GM12874 (cell line): ENCODE data around the gene CHRNA4.

Source experiments
- TF ChIP-seq, protein P1 (sequence below): IDR thresholded peaks from 2 replicates; pipeline ENCODE4 v1.5.1; 2011; ENCODE audit warnings: low read depth, mild to moderate bottlenecking, control low read depth, low read length, moderate library complexity; ENCODE audit not compliant: insufficient read depth

The CHRNA4 gene

DNA sequence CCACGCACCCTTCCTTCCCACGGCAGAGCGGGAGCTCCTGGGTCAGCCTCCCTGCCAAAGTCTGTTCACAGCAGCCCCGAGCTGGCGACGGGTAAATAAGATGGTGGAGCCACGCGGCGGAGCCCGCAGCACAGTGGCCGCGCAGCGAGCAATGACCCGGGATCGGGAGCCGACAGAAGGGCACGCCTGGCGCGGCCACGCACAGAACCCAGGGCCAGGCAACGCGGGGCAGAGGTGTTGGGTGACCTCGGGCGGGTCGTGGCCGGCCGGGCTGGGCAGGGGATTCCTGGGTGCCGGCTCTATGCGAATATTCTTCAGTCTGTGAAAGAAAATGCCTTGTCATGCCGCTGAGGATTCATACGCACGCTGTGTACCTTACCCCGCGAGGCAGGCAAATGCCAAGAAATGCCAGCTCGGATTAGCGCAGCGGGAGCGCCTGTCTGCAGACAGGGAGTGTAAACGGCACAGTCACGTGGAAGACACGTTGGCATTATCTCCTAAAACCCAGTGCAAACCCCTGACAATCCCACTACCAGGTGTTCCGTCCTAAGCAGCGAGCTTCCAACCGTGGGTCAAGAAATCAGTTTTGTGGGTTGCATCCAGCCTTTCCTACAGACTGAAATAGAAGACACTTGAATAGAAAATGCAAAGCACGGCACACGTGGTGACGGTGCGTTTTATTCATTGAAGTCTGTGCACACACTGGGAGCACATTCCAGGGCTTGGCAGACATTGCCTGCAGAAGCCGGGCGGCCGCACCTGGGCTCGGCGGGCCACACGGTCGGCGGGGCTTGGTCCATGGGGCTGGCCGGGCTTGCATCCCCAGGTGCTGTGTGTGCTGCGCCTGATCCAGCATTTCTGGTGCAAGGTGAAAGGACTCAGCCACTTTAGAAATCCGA is 18.3 kb downstream of the CHRNA4 start:
- TF ChIP-seq, protein P1, sequence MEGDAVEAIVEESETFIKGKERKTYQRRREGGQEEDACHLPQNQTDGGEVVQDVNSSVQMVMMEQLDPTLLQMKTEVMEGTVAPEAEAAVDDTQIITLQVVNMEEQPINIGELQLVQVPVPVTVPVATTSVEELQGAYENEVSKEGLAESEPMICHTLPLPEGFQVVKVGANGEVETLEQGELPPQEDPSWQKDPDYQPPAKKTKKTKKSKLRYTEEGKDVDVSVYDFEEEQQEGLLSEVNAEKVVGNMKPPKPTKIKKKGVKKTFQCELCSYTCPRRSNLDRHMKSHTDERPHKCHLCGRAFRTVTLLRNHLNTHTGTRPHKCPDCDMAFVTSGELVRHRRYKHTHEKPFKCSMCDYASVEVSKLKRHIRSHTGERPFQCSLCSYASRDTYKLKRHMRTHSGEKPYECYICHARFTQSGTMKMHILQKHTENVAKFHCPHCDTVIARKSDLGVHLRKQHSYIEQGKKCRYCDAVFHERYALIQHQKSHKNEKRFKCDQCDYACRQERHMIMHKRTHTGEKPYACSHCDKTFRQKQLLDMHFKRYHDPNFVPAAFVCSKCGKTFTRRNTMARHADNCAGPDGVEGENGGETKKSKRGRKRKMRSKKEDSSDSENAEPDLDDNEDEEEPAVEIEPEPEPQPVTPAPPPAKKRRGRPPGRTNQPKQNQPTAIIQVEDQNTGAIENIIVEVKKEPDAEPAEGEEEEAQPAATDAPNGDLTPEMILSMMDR: no peak

DNA sequence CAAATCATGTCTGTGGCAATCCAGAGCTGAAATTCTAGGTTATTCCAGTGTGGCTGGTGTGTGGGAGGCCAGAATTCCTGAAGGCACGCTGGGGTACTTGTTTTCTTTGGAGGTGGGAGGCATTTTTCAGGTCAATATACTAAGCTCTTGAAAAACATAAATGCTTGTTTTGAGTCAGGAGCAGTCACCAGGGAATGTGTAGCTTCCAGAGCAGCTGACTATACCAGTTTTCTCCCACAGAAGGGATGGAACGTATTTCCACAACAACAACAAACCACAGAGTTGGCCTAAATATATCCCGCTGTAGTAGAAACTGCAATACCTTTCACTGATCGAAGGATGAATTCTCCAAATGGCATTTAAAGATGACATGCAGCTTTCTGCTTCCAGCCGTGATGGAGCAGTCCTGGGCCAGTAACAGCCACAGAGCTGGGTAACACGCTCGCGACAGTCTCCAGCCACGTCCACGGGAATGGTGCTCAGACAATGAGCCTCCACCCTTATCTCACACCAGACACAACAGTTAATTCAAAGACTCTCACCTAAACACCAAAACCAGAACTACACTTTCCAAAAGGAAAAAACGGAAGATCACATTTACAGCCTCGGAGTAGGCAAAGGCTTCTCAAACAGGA is 23.2 kb downstream of the CHRNA4 start:
- TF ChIP-seq, protein P1: no peak

DNA sequence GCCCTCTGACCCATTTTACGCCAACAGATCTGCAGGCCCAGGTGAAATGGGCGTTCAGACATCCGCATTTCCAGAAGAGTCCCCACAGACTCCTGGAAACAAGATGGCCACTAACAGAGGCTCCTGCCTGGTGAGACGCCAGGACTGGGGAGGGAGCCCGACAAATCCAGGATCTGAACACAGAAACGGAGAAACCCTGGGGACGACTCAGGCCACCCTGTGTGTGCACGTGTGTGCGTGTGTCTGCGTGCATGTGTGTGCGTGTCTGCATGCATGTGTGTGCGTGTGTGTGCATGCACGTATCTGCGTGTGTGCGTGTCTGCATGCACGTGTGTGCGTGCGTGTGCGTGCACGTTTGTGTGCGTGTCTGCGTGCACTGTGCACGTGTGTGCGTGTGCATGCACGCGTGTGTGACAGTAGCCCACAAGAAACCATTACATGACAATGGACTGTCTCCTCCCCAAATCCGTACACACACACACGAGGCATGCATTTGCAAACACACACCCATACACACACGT is 24.9 kb downstream of the CHRNA4 start:
- TF ChIP-seq, protein P1: no peak

DNA sequence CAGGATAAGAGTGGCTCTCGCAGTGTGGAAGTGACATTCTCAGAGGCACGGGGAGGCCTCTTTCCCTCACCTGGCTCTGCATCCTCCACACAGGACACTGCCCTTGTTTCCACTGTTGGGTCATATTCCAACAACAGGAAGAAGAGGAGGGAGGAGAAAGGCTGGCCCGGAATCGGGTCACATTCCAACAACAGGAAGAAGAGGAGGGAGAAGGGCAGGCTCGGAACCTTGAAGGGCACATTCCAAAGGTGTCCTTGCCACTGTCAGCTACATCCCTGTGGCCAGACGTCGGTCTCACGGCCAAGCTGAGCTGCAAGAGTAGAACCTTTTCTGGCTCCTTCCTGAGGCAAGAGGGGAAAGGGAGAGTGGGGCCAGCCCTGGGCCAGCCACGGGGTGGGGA is 25.4 kb downstream of the CHRNA4 start:
- TF ChIP-seq, protein P1: no peak

DNA sequence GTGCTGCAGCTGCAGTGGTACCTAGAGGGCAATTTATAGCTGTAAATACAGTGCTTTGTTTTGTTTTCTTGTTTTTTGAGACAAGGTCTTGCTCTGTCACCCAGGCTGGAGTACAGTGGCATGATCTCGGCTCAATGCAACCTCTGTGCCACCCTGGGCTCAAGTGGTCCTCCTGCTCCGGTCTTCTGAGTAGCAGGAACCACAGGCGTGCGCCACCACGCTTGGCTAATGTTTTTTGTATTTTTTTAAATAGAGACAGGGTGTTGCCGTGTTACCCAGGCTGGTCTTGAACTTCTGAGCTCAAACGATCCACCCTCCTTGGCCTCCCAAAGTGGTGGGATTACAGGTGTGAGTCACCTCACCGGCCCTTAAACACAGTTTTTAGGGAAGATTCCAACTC is 26.8 kb downstream of the CHRNA4 start:
- TF ChIP-seq, protein P1: no peak

DNA sequence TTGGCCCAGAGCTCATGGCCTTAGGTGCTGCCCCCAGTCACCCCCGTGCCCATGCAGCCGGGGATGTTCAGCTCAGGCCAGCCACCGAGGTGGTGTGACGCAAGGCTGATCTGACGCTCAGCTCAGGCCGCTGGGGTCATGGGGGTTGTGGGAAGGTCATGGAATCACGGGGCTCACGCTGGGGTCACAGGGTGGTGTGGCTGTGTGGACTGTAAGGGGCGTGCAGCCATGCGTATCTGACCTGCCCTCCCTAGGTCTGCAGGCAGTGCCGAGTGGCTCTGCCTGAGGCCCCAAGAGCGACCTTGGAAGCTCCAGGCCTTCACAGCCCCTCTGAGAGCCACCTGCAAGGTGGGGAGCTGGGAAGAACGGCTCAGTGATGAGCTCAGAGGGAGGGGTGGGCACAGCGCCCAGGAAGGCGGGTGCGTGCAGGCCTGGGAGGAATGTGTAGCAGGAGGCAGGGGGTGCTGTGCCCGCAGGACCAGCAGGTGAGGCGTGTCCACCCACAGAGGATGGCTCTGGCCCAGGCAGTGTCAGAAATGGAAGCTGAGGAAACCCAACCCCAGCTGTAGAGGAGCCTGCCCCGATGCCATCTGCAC is 27.8 kb downstream of the CHRNA4 start:
- TF ChIP-seq, protein P1: no peak
